CD14-positive monocyte (primary cell): ENCODE results near the gene FBF1. TPM values are rescaled to one million over a fixed set of nuclear protein-coding genes. Genes with fewer than 3 reads are reported as not detected.

Experiments used
- DNase-seq, 3 donors: peaks; one replicate each; pipeline ENCODE4 v3.0.0-alpha.2; 2011 to 2022
- H2AFZ ChIP-seq: 2 replicates; pipeline ENCODE4 v1.6.0; 2012; ENCODE audit warnings: mild to moderate bottlenecking, low read depth, low read length, inconsistent platforms; ENCODE audit not compliant: insufficient read depth, poor library complexity, severe bottlenecking
- H3K27ac ChIP-seq, 2 donors: 1 replicate in 1 of 2; 2 replicates in 1 of 2; pipeline ENCODE4 v1.5.1; 2012 to 2013; ENCODE audit warnings: low read length in 2 of 2, control low read depth in 1 of 2, inconsistent platforms in 1 of 2, low read depth in 1 of 2, mild to moderate bottlenecking in 1 of 2
- H3K27me3 ChIP-seq, 2 donors: one replicate each; pipeline versions ENCODE4 v1.6.0 to v1.6.1; 2011 to 2013; ENCODE audit warnings: low read length in 2 of 2; ENCODE audit not compliant: control insufficient read depth in 2 of 2, insufficient read depth in 2 of 2
- H3K36me3 ChIP-seq, 2 donors: replicated peaks in 1 of 2; 1 replicate in 1 of 2; 2 replicates in 1 of 2; pipeline versions ENCODE4 v1.5.1 to v1.6.1; 2012 to 2013; ENCODE audit warnings: low read length in 2 of 2, control low read depth in 1 of 2, inconsistent platforms in 1 of 2, mild to moderate bottlenecking in 1 of 2; ENCODE audit not compliant: insufficient read depth in 2 of 2, control insufficient read depth in 1 of 2
- H3K4me1 ChIP-seq, 2 donors: 1 replicate in 1 of 2; 2 replicates in 1 of 2; pipeline versions ENCODE4 v1.5.1 to v1.6.1; 2012 to 2013; ENCODE audit warnings: low read length in 2 of 2, control low read depth in 1 of 2, inconsistent platforms in 1 of 2, mild to moderate bottlenecking in 1 of 2, moderate library complexity in 1 of 2; ENCODE audit not compliant: insufficient read depth in 2 of 2, control insufficient read depth in 1 of 2
- H3K4me2 ChIP-seq: replicated peaks from 2 replicates; pipeline ENCODE3; 2012; ENCODE audit warnings: low read length, moderate library complexity, mild to moderate bottlenecking; ENCODE audit not compliant: poor library complexity, severe bottlenecking; ENCODE audit errors: extremely low read depth
- H3K4me3 ChIP-seq, 3 experiments: fragments of 200-600 bp in 1 of 3; sonication (generic) in 1 of 3; replicated peaks in 1 of 3; 1 replicate in 2 of 3; 2 replicates in 1 of 3; pipeline ENCODE4 v1.5.1; 2011 to 2013; ENCODE audit warnings: low read length in 3 of 3, mild to moderate bottlenecking in 3 of 3, control low read depth in 2 of 3, low read depth in 2 of 3, inconsistent platforms in 1 of 3, moderate library complexity in 1 of 3
- H3K79me2 ChIP-seq: 2 replicates; pipeline ENCODE4 v1.6.0; 2012; ENCODE audit warnings: mild to moderate bottlenecking, control low read depth, inconsistent platforms, low read length, moderate library complexity; ENCODE audit not compliant: insufficient read depth
- H3K9ac ChIP-seq: 2 replicates; pipeline ENCODE4 v1.6.0; 2017; ENCODE audit warnings: low read length, mild to moderate bottlenecking; ENCODE audit not compliant: insufficient read depth, poor library complexity, severe bottlenecking
- H3K9me3 ChIP-seq, 2 donors: replicated peaks in 1 of 2; 1 replicate in 1 of 2; 2 replicates in 1 of 2; pipeline versions ENCODE4 v1.5.1 to v1.6.1; 2012 to 2013; ENCODE audit warnings: low read length in 2 of 2, control low read depth in 1 of 2; ENCODE audit not compliant: control insufficient read depth in 1 of 2, insufficient read depth in 1 of 2
- H4K20me1 ChIP-seq: 2 replicates; pipeline ENCODE4 v1.6.0; 2012; ENCODE audit warnings: mild to moderate bottlenecking, low read length, control low read depth, moderate library complexity; ENCODE audit not compliant: insufficient read depth
- H3K27ac Mint-ChIP-seq, 7 donors: one replicate each; pipeline ENCODE4 v1.8.0; 2020; ENCODE audit warnings: mild to moderate bottlenecking in 7 of 7, mixed read lengths in 7 of 7, moderate library complexity in 6 of 7, inconsistent platforms in 2 of 7
- H3K27me3 Mint-ChIP-seq, 3 donors: one replicate each; pipeline ENCODE4 v1.8.0; 2021 to 2022; ENCODE audit warnings: low read depth in 3 of 3, mild to moderate bottlenecking in 3 of 3, mixed read lengths in 3 of 3, moderate library complexity in 3 of 3, inconsistent platforms in 1 of 3
- H3K36me3 Mint-ChIP-seq, 2 donors: one replicate each; pipeline ENCODE4 v1.8.0; 2020; ENCODE audit warnings: mixed read lengths in 2 of 2, inconsistent platforms in 1 of 2, mild to moderate bottlenecking in 1 of 2
- H3K4me1 Mint-ChIP-seq: one replicate; pipeline ENCODE4 v1.8.0; 2020; ENCODE audit warnings: mild to moderate bottlenecking, mixed read lengths
- H3K4me3 Mint-ChIP-seq, 2 donors: one replicate each; pipeline ENCODE4 v1.8.0; 2020; ENCODE audit warnings: mild to moderate bottlenecking in 2 of 2, mixed read lengths in 2 of 2, moderate library complexity in 1 of 2
- H3K9me3 Mint-ChIP-seq, 7 donors: one replicate each; pipeline ENCODE4 v1.8.0; 2020 to 2022; ENCODE audit warnings: mixed read lengths in 7 of 7, mild to moderate bottlenecking in 6 of 7, moderate library complexity in 6 of 7, inconsistent platforms in 2 of 7
- CTCF ChIP-seq: fragments of 200-600 bp; IDR thresholded peaks from one replicate; pipeline ENCODE4 v1.8.0; 2022; ENCODE audit warnings: antibody characterized with exemption, mild to moderate bottlenecking
- WGBS: methylation state at CpG from one replicate; pipeline ENCODE4 v1.1.5; 2013; ENCODE audit warnings: missing lambda C conversion rate; ENCODE audit not compliant: insufficient coverage; 5-methylcytosine and 5-hydroxymethylcytosine counted together
- intact Hi-C, 2 donors: fragments of 100-400 bp; cut with micrococcal nuclease; formaldehyde crosslinking; loops; one replicate each; pipeline versions ENCODE4 v1.15.0 to v1.15.1; 2023
- polyA plus RNA-seq, 3 donors: library from polyadenylated mRNA; depleted of rRNA in 1 of 3; unstranded in 2 of 3; stranded (reverse) in 1 of 3; fragments of 300-500 nt in 2 of 3; fragments of >200 nt in 1 of 3; fragmentation: Illumina TruSeq in 2 of 3; gene quantifications; 1 replicate in 2 of 3; 2 replicates in 1 of 3; pipeline ENCODE4 v1.2.3, GENCODE V29; 2012 to 2021

Gene FBF1
- polyA plus RNA-seq, 3 donors: 0.32 to 4.4 (median 0.62) TPM

GRCh38 chr17:75985986-75986385 is 45.1 kb upstream of the FBF1 start:
- Histone ChIP-seq H3K9ac (no peak overlapping the region), H3K27me3 (no peaks in the 10 kb centered on the region), H3K4me1 (peaks cover 15 to 18% of the 10 kb centered on the region in 2 donors), H3K36me3 (peaks cover 3 to 18% of the 10 kb centered on the region in 2 donors), H4K20me1 (no peaks in the 10 kb centered on the region), H3K9me3 (no peaks in the 10 kb centered on the region), H2AFZ (no peak overlapping the region), H3K4me2 (no peak overlapping the region), H3K79me2 (peaks cover 6% of the 10 kb centered on the region), H3K4me3 (no peak overlapping the region), H3K27ac (no peak overlapping the region)
- no peak for DNase-seq
- intact Hi-C loops: no loop called here
- H3K27me3 Mint-ChIP-seq: no peaks in the 10 kb centered on the region
- no peak for TF ChIP-seq CTCF
- H3K4me1 Mint-ChIP-seq: peaks cover 14% of the 10 kb centered on the region
- H3K4me3 Mint-ChIP-seq: no peak overlapping the region
- H3K36me3 Mint-ChIP-seq: peaks cover 16 to 22% of the 10 kb centered on the region in 2 donors
- H3K27ac Mint-ChIP-seq: no peak overlapping the region
- 100% methylated on average over 1 of the region's 4 CpGs for WGBS
- peaks cover 0 to 1% (median 0%) of the 10 kb centered on the region in 7 donors for H3K9me3 Mint-ChIP-seq

- Histone ChIP-seq H3K4me3 (no peak overlapping the region), H3K4me2 (peak overlapping the region; percentile 31), H3K27ac (peak overlapping the region in 1 of 2 donors; percentile 66), H3K27me3 (no peaks in the 10 kb centered on the region), H3K79me2 (peaks cover 25% of the 10 kb centered on the region), H3K9me3 (no peaks in the 10 kb centered on the region), H4K20me1 (no peaks in the 10 kb centered on the region), H2AFZ (no peak overlapping the region), H3K36me3 (peaks cover 3 to 18% of the 10 kb centered on the region in 2 donors), H3K9ac (no peak overlapping the region), H3K4me1 (peaks cover 26 to 28% of the 10 kb centered on the region in 2 donors)
- no peak overlapping the region for H3K4me3 Mint-ChIP-seq
- no peaks in the 10 kb centered on the region for H3K9me3 Mint-ChIP-seq
- WGBS: 53% methylated on average over 3 of the region's 6 CpGs
- H3K36me3 Mint-ChIP-seq: peaks cover 11 to 15% of the 10 kb centered on the region in 2 donors
- TF ChIP-seq CTCF: no peak
- H3K27me3 Mint-ChIP-seq: no peaks in the 10 kb centered on the region
- H3K27ac Mint-ChIP-seq: peak overlapping the region; percentile 5 to 87 (median 81)
- intact Hi-C loops: no loop called here
- peak; percentile 22 to 49 (median 31) for DNase-seq
- peaks cover 25% of the 10 kb centered on the region for H3K4me1 Mint-ChIP-seq
Measured at GRCh38 chr17:75983501-75984181, 42.8 kb upstream of the FBF1 start.
